GM03348 (cell line): ENCODE measurements around the gene PSD.
A peak's percentile ranks its signal among the peaks of the same experiment; 100 is the strongest.
"Not testable (repeated sequence)": the region's sequence is repeated elsewhere in the genome, so short reads cannot be mapped to it uniquely, and the experiment has no call there.

ENCODE experiments used
- DNase-seq: peaks from one replicate; pipeline ENCODE4 v3.0.0; 2012; ENCODE audit warnings: low spot score

The PSD gene

DNA sequence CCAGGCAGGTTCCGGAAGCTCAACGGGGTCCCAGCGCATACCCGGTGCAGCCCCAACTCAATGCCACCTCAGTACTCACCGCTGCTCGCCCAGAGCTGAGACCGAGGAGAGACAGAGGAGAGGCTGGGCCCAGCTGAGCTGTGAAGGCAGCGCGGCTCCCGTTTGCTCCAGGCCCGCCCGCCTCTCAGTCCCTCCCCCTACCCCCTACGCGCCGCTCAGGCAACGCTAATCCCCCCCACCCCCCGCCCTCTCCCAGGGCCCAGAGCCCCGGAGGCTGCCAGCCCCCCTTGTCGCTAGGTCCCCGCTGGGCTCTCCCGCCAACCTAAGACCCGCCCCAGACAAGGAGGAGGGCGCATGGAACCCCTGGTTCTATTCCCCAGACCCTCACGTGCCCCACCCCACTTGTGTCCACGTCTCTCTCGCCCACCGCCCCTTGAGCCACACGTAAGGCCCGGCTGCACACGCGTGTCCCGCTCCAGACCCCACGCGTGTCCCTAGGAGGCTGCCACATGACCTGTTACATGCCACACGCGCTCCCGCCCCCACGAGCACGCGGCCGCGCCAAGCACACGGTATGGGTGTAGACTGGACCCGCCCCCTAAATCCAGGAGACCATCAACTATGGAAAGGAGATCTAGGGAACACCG lies at the start of gene PSD:
Gene PSD, minus strand, starts transcription at position 164 of the 647 bp plus-strand sequence. CDS start 1,747 bp downstream, outside the sequence.
- no peak for DNase-seq

DNA sequence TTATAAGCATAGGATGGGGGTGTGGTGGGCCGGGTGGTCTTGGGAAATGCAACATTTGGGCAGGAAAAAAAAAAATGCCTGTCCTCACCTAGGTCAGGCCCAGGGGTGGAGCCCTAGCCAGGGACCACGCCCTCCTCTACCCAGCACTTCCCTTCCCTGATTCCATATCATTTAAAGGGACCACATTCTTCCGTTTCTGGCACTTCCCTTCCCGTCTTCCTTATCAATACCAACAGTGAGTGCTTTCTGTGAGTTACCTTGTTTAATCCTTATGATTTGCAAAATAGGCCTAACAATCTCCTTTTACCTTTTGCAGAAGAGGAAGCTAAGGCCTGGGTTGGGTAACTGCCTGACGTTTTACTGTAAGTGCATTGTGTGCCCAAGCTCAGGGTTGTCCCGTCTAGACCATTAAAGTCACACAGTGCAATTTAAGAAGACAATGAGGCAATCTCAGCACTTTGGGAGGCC lies 49.4 kb upstream of the PSD start:
- no peak for DNase-seq

DNA sequence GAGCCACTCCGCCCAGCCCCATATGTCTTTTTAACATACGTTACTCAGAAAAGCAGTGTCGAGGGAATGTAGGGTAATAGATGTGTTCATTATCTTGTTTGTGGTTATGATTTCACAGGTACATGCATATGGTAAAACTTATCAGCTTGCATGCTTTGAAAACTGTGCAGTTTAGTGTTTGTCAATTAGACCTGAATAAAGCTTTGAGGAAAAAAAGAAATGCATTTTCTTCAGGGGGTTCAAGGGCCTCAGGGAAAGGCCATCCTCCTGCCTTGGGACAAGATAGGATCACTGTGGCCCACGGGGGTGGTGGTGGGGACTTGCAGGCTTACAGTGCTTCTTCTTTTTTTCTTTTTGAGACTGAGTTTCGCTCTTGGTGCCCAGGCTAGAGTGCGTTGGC lies 48.7 kb upstream of the PSD start:
- no peak for DNase-seq

DNA sequence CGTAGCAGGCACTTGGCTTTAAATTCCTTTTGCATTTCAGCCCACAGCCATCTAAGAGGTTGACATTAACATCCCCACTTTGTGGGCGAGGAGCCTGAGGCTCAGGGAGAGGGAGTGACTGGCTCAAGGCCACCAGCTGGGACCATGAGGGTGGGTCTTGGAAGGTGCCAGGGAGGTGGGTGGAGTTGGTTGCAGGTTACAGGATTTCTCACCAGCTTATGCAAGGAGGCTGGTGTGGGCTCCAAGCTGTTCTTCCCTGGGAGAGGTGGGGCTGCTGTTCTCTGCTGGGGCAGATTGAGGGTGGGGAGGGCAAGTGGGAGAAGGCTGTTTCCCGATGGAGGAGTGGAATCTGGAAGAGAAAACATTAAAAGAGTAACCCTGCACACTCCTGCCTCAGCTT lies 46.9 kb upstream of the PSD start:
- no peak for DNase-seq

DNA sequence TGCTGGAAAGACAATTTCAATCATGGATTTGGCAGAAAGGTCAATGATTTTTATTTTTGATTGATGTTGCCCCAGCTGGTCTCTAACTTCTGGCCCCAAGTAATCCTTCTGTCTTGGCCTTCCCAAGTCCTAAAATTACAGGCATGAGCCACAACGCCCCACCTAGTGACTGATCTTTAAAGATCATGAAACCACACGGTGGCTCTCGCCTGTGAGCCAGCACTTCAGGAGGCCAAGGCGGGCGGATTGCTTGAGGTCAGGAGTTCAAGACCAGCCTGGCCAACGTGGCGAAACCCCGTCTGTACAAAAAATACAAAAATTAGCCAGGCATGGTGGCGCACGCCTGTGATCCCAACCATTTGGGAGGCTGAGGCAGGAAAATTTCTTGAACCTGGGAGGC lies 45.4 kb upstream of the PSD start:
- DNase-seq: no peak

DNA sequence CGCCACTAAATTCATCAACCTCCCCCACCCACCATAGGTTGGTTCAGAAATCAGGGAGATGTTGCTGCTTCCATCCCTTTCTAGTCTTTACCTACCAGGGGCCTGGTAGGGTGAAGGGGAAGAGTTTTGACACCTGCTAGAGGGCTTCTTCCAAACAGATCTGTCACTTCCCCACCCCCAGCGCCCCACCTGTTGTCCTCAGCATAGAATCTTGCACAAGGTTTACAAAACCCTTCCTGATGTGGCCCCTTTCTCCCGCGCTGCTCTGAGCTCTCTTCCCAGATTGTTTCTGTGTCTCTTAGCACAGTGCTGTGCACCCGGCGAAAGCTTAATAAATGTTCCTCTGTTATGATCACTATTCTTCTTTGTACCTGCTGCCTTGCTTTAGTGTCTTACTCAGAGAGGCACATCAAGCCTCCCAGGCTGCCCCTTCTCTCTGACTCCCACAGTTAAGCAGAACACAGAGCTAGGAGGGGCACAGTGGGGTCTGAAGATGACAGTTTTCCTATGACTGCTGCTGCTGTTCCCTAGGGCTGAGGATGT lies 44.0 kb upstream of the PSD start:
- DNase-seq: no peak

DNA sequence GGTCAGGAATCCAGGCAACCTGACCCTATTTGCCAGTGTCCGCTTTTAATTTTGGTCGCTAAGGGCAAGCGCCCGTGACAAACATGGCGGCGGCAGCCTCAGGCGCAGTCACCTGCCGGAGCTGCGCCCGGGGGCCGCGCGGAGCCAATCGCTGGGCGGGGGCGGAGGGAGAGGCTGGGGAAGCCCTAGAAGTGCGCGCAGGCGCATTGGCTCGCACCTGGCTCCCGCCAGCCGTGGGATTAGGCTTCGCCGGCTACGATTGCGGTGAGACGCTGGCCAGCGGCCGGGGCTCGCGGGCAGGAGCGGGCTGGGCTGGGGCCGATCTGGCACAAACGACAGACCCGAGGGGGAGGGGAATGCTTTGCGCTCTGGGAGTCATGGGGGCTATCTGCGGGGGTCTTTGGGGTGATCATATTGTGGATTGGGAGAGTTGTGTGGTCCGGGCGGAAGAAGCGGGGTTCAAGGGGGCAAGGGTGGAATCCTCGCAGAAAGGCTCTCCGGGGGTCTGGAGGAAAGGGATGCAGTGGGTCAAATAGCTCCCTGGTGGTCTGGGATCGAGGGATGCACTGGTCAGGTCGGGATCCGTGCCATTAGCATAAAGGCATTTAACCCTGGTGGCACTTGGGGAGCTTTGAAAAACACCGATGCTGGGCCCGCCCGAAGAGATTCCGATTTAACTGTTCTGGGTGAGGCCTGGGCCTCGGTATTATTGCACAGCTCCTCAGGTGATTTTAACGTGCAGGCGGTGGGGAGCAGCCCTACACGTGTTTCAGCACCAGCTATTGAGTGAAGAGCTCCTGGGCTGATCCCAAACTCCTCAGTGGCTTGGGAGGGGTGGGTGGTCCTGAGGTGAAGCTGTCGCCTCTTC lies 42.8 kb upstream of the PSD start:
- DNase-seq: peak; percentile 93

DNA sequence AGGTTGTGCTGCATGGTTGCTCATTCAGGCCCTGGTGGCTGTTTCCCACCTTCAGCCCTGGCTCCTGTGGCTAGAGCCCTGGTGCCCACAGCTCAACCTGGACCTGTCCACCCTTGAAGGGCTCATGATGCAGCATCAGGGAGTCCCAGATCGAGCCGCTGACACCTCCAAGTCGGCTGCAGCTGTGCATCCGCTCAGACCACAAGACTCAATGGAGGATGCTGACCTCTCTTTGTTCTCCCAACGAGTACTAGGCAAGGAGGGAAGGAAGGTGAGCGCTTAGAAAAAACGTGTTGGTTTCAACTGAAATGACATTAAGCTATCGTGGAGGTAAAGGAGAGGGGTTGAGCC lies 42.2 kb upstream of the PSD start:
- DNase-seq: no peak

DNA sequence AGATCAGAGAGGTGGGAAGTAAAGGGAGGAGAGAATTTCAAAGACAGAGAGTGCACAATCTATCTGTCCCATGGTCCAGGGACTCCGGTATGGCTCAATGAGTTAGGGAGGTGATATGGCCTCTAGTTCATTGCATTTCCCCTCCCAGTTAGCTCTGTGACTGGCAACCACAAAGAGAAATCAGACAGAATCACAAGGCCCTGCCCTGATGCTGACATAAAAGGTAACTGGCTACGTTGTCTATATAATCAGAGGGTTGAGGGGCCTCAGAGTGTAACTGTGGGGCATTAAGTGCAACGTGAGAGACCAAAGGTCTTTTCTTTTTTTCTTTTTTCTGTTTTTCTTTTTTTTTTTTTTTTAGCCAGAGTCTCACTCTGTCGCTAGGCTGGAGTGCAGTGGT lies 40.1 kb upstream of the PSD start:
- no peak for DNase-seq

DNA sequence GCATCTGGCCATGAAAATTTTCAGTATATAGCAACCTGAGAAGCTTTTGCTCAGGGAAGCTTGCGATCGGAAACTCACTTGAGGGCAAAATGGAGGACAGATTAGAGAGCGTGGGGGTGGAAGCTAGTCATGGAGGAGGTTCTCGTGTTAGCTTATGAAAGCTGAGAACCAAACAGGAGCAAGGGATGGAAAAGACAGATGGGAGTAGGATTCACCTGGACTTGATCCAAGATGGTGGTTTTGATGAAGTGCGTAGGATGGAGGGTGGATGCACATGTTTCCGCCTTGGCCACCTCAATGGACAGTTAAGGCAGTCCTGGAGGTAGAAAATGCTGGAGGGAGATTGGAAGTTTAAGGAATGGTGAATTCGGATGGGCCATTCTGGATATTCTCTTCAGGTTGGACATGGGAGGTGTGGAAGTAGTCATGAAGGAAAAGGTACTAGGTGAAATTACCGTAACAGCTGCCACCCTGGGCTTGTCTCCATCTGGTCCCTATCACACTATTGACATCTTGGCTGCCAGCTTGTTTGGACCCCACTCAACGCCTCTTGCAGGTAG lies 39.1 kb upstream of the PSD start:
- no peak for DNase-seq

DNA sequence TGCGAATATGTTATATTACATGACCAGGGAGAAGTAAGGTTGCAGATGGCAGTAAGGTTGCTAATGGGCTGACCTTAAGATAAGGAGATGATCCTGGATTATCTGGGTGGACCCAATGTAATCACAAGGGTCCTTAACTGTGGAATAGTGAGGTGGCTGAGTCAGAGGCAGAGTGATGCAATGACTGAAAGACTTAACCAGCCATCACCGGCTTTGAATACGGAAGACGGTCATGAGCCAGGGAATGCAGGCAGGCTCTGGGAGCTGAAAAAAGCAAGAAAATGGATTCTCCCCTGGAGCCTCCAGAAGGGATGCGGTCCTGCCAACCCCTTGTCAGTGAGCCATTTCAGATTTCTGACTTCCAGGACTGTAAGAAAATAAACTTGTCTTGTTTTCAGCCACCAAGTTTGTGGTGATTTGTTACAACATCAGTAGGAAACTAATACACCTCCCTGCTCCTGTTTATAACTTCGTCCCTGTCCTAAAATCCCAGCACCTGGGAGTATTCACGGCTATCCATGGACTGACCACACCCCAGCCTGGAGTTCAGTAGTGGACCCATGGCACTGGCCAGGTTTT lies 37.4 kb upstream of the PSD start:
- DNase-seq: peak; percentile 62

DNA sequence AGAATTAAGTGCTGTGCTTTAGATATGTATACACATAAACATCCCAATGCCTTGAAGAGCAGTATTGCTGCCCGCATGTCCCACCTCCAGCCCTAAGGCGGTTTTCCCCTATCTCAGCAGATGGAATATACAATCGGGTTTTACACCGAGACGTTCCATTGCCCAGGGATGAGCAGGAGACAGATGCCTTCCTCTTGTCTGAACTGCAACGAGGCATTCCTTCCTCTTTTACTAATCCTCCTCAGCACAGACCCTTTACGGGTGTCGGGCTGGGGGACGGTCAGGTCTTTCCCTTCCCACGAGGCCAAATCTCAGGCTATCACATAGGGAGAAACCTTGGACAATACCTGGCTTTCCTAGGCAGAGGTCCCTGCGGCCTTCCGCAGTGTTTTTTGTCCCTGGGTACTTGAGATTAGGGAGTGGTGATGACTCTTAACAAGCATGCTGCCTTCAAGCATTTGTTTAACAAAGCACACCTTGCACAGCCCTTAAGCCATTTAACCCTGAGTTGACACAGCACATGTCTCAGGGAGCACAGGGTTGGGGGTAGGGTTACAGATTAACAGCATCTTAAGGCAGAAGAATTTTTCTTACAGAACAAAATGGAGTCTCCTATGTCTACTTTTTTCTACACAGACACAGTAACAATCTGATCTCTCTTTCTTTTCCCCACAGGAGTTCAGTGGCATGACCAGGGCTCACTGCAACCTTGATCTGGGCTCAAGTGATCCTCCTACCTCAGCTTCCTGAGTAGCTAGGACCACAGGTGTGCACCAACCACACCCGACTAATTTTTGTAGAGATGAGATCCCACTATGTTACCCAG lies 36.3 kb upstream of the PSD start:
- not testable (repeated sequence) for DNase-seq

DNA sequence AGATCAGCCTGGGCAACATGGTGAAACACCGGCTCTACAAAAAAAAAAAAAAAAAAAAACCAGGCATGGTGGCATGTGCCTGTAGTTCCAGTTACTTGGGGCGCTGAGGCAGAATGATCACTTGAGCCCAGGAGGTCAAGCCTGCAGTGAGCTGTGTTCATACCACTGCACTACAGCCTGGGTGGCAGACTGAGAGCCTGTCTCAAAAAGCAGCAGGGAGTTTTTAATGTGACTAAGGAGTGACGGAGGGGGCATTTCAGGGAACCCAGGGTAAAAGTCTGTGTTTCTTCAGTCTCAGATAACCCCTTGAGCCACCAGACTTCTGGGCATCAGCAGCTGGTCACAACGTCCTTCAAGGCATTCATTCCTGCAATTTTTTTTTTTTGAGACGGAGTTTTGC lies 34.9 kb upstream of the PSD start:
- no peak for DNase-seq

DNA sequence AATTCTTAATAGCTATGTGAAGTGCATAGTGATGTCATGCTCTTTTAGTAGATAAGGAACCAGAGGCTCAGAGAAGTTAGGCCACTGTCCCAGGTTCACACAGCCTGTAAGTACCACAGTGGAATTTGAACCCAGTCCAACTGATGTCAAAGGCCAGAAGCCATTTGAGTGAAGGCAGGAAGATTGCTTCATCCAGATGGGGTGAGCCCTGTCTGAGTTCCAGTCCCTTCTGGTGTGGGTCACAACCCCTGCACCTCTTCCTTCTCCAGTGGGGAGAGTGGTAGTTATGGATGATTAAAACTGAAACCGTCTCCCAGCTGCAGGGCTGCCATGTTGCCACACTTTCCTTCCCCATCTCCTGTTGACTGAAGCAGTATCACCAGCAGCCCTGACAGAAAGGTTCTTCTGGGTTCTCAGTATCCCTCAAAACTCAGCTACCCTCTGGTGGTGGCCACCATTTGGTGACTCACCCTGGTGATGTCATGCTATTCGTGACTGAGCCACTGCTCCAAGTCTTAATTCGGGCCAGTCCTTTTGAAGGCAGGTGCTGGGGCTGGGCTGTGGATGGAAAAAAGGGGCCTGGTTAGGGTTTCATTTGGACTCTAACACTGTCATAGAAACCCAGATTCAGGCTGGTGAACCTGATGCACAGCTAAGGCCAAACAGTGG lies 34.2 kb upstream of the PSD start:
- DNase-seq: peak; percentile 56

DNA sequence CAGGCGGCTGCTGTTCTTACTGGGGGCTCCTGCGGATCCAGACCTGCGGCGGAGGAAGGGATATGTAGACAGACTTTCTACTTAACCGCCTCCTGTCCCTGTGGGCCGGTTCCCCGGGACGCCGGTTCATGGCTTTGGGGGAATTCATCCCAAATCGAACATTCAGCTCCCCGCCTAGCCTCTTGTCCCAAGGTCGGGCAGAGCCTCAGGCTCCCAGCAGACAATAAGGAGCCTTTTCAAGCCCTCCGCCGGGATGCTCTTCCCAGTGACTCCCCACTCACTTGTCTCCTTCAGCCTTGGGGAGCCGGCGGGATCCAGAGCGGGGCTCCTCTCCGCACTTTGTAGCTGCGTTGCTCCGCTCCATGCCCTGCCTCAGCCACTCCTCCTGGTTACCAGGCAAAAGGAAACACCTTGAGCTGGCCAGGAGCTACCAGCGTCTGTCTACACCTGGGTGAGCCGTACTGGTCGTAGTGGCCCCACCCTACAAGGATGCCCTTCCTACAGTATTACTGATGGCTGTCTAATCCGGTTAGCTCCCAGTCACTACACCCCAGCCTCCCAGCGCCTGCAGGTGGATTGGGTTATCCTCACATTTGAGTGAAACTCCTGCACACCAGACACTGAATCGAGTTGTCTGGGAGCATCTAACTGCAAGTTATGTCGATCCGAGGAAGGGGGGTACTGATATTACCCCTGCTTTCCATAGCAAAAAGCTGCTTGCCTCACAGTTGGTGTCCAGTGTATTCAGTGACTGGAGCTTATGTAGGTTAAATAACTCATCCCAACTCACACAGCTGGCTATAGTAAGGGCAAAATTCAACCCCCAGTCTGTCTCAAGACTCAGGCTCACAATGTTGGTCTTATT lies 32.8 kb upstream of the PSD start, which contains the start of gene C10orf95:
Gene C10orf95, minus strand, starts transcription at position 439 of the 865 bp plus-strand sequence. CDS start 450 bp downstream, outside the sequence.
- DNase-seq: no peak

DNA sequence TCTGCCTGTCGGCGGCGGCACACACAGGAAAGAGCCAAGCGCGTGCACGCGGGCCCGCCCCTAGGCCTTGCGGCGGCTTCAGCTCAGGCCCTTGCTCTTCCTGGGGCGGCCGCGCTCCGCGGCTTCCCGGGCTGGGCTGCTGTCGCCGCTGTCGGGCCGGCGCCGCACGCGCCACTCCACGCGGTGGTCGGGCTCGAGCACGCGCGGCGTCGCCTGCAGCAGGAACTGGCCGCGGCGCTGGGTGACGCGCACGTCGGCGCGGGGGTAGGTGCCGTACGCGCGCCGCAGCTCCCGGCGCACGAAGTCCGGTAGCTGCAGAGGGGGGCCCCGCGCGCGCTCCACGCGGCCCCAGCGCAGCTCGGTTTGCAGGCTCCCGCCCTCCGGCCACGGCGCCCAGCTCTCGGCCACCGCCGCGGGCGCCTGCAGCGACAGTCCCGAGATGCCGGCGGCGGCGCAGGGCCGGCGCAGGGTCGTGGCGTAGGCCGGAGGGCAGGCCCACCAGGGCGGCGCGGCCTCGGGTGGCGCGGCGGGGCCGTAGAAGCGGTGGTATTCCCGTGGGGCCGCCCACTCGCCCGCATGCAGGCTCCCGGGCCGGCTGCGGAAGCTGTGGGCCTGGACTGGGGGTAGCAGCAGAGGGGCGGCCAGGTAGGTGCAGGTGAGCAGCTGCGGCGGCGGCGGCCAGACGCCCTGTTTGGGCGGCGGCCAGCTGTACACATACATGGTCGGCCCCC lies 32.0 kb upstream of the PSD start:
- DNase-seq: peak; percentile 94

DNA sequence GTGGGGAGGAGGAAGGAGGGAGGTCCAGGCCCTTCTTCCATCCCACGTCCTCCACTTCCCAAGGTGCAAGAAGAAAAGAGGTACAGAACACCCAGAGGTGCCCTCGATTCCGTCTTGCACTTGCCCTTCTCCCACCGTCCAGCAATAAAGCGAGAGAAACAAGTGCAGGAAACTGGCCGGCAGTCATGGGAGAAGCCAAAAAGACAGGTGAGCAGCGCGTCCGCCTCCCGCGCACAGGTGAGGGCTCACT lies 31.5 kb upstream of the PSD start:
- DNase-seq: no peak

DNA sequence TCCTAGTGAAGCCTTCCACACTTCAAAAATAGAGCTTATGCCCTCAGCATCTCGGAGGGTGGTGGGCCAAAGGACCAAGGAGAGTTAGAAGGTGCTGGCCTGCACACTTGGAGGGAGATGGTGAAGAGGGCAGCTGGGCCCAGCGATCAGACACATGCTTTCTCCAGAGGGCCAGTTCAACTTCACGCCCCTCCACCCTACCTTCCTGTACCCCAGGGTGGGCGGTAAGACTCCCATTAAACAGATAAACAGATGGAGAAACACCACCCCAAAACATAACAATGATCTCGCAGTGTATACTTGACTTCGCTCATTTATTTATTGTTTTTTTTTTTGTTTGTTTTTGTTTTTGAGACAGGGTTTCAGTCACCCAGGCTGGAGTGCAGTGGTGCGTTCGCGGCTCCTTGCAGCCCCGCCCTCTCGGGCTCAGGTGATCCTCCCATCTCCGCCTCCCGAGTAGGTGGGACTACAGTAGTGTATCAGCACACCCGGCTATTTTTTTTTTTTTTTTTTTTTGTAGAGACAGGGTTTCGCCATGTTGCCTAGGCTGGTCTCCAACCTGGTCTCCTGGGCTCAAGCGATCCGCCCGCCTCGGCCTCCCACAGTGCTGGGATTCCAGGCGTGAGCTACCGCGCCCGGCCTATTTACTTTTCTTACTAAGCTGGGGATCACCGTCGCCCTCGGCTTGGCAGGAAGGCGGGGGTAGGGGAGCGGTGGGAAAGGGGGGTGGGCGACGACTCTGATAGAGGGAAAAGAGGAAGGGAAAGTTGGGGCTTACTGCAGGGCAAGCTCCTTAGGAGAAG lies 30.9 kb upstream of the PSD start:
- DNase-seq: no peak

DNA sequence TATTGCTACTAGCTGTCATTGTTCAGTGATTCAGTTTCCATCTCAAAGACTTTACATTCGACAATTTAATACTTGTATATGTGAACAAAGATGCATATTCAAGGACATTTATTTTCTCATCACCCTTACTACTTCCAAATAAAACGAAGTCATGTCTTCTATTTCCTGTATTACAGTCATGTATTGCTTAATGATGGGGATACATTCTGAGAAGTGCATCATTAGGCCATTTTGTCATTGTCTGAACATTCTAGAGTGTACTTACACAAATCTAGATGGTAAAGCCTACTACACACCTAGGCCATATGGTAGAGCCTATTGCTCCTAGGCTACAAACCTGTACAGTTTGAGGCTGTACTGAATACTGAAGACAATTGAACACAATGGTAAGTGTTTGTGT lies 26.3 kb upstream of the PSD start:
- no peak for DNase-seq
